GM12875 (cell line): ENCODE results near the gene IL16.

ENCODE experiments used
- H3K4me3 ChIP-seq: one replicate; pipeline ENCODE4 v1.5.1; 2011; ENCODE audit warnings: low read depth, low read length, control low read depth
- TF ChIP-seq, protein P1 (sequence below): IDR thresholded peaks from 2 replicates; pipeline ENCODE4 v1.5.1; 2011; ENCODE audit warnings: low read depth, mild to moderate bottlenecking, control low read depth, inconsistent platforms, low read length, moderate library complexity, borderline replicate concordance; ENCODE audit not compliant: insufficient read depth

The IL16 gene

GRCh38 chr15:81276967-81277366 is 80.3 kb downstream of the IL16 start:
- TF ChIP-seq, protein P1, sequence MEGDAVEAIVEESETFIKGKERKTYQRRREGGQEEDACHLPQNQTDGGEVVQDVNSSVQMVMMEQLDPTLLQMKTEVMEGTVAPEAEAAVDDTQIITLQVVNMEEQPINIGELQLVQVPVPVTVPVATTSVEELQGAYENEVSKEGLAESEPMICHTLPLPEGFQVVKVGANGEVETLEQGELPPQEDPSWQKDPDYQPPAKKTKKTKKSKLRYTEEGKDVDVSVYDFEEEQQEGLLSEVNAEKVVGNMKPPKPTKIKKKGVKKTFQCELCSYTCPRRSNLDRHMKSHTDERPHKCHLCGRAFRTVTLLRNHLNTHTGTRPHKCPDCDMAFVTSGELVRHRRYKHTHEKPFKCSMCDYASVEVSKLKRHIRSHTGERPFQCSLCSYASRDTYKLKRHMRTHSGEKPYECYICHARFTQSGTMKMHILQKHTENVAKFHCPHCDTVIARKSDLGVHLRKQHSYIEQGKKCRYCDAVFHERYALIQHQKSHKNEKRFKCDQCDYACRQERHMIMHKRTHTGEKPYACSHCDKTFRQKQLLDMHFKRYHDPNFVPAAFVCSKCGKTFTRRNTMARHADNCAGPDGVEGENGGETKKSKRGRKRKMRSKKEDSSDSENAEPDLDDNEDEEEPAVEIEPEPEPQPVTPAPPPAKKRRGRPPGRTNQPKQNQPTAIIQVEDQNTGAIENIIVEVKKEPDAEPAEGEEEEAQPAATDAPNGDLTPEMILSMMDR: no peak

DNA sequence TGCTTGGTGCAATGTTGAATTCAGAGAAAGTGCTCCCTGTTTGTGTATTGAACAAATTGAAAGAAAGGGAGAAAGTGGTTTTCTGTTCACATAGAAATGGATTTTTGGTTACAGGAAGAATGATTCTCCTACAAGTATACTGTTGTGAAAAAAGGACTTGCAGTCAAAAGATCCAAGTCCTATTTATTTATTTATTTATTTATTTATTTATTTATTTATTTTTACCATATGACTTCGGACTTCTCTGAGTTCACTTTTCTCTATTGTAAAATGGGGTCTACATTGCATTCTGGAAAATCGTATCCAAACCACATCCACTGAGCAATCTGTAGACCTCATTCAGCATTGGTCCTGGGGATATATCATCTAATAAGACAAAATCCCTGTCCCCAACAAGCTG is 81.2 kb downstream of the IL16 start:
- TF ChIP-seq, protein P1: no peak
- H3K4me3 ChIP-seq: no peak overlapping the region

More at GRCh38 chr15:81276967-81277366, 80.3 kb downstream of the IL16 start:
- no peak overlapping the region for H3K4me3 ChIP-seq

GRCh38 chr15:81278306-81279029 is 81.8 kb downstream of the IL16 start:
- TF ChIP-seq, protein P1: no peak

DNA sequence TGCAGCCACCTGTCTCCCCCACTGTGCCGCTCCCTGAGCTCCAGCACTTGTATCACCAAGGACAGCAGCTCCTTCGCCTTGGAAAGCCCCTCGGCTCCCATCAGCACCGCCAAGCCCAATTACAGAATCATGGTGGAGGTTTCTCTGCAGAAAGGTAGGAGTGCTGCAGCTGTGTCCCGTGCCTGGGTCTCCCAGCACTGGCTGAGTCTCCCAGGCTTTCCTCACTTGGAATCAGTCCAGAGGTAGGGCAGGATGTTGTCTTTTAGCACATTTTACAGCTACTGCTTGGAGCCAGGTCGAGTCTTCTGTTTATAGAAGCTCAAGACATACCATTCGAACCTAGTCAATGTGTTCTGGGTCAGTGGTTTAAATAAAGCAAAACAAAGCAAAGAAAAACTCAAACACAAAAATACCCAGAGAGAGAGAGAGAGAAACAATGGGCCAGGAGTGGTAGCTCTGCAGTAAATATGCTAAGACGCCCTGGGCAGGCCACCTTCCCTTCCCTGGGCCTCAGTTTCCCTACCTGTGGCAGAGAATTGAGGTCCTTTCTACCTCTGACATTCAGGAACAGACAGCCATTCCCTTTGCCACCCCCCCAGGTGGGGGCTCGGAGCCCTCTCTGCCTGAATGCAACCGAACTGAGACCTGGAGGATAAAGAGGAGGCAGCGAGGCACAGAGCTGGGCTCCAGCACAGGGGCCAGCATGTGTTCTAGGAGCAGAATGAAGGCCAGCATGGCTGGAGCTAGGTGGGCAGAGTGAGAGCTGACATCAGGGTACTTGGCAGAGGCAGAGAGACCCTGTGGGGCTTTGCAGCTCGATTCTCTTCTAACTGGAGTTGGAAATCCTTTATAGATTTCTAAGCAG is 83.2 kb downstream of the IL16 start:
- TF ChIP-seq, protein P1: no peak
- H3K4me3 ChIP-seq: no peak overlapping the region

More at GRCh38 chr15:81278306-81279029, 81.8 kb downstream of the IL16 start:
- H3K4me3 ChIP-seq: no peak overlapping the region

DNA sequence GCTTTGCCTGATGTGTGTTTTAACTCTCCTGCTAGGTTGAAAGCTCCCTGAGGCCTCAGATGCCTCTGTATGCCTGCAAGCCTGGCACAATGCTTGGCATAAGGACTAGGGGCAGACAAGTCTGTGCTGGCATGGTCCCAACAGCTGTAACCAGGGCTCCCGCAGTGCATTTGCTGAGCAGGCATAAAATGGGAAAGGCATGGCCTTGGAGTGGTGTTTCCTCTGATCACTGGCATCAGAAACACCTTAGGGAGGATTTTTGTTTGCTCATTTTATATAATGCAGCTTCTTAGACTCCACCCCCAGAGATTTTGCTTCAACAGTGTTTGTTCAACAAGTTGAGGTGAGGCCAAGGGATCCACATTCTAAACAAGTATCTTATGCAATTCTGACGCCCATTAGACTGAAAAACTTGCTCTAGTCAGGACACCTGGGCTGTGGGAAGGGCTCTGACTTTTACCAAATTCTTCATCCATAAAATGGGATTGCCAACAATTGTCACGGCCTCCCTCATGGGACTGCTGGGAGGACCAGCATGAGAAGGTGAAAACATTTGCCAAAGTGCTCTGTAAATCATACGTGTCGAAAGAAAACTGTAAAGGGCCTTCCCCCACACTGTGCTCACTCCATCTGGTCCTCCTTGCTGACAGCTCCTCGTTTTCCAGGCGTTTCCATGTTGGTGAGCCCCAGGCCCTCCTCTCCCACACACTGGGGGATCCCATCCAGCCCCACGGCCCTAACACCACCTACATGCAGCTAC is 84.2 kb downstream of the IL16 start:
- TF ChIP-seq, protein P1: no peak

GRCh38 chr15:81281456-81281735 is 84.7 kb downstream of the IL16 start:
- TF ChIP-seq, protein P1: no peak
- H3K4me3 ChIP-seq: no peak overlapping the region

More for the DNA sequence above, 84.2 kb downstream of the IL16 start:
- no peak overlapping the region for H3K4me3 ChIP-seq
